Measurements from ENCODE around the gene ABCB10.
A peak's percentile ranks its signal among the peaks of the same experiment; 100 is the strongest.
"Not testable (repeated sequence)": the region's sequence is repeated elsewhere in the genome, so short reads cannot be mapped to it uniquely, and the experiment has no call there.

Gene ABCB10

DNA sequence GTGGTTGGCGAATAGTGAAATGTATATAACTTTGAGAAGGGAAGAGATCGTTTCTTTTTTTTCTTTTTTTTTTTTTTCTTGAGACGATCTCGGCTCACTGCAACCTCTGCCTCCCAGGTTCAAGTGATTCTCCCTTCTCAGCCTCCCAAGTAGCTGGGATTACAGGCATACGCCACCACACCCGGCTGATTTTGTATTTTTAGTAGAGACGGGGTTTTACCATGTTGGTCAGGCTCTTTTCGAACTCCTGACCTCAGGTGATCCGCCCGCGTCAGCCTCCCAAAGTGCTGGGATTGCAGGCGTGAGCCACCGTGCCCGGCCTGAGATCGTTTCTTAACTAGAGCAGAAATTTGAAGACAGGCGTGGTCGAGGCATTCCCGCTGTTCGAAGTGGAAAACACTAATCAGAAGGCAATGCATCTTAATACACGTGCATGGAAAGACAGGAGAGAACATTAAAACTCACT, 862 bp upstream of the ABCB10 start:
- H3K27ac ChIP-seq (ENCODE audit: low read length): peak overlapping the region; percentile 55
- not testable (repeated sequence) for H3K36me3 ChIP-seq (ENCODE audit: insufficient read depth, low read length); H3K27me3 ChIP-seq (ENCODE audit: insufficient read depth, low read length, poor library complexity); H4K20me1 ChIP-seq (ENCODE audit: insufficient read depth, low read length); ATAC-seq (ENCODE audit: insufficient read depth, low read depth); H3K9me3 ChIP-seq (ENCODE audit: insufficient read depth, low read length, severe bottlenecking); DNase-seq
- H3K4me2 ChIP-seq (ENCODE audit: insufficient read depth, low read length): peak overlapping the region; percentile 83
- H3K9ac ChIP-seq (ENCODE audit: low read depth, low read length): peak overlapping the region; percentile 84
- H3K4me3 ChIP-seq (ENCODE audit: low read depth in 1 of 2, low read length in 2 of 2): peak overlapping the region; percentile 21 to 72; a peak in 3 of 4 replicates
- peaks cover 43% of the 10 kb centered on the region for H3K79me2 ChIP-seq (ENCODE audit: insufficient read depth, low read length)
- peaks cover 44% of the 10 kb centered on the region for H3K4me1 ChIP-seq (ENCODE audit: insufficient read depth, low read length)
- peak overlapping the region; percentile 88 for H2AFZ ChIP-seq (ENCODE audit: low read depth, low read length)

DNA sequence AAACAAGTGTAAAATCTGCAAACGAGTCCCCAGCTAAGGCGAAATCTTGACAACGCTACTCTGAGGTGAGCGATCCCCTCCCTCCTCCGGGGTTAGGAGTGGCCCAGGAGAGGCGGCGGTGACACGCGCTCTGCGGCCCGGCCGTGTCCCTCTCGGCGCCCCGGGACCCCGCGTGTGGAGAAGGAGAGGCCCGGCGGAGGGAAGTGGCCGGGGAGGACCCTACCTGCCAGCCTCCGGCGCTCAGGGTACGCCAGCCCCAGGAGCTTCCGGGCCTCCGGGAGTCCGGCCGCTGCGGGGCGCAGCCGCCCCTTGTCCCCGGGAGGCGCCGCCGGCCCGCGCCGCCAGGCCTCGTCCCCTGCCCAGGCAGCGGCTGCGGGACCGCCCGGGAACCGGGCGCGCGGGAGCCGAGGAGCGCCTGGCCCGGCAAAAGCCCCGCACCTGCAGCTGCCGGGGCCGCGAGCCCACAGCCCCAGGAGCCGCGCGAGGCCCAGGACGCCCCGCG, 543 bp downstream of the ABCB10 start:
- Histone ChIP-seq H3K79me2 (ENCODE audit: insufficient read depth, low read length) (peaks cover 56% of the 10 kb centered on the region), H3K4me3 (ENCODE audit: low read depth in 1 of 2, low read length in 2 of 2) (peak overlapping the region; percentile 38 to 72; a peak in 3 of 4 replicates), H3K4me1 (ENCODE audit: insufficient read depth, low read length) (peaks cover 44% of the 10 kb centered on the region), H2AFZ (ENCODE audit: low read depth, low read length) (peak overlapping the region; percentile 88), H3K9me3 (ENCODE audit: insufficient read depth, low read length, severe bottlenecking) (no peaks in the 10 kb centered on the region), H3K4me2 (ENCODE audit: insufficient read depth, low read length) (peak overlapping the region; percentile 83), H4K20me1 (ENCODE audit: insufficient read depth, low read length) (peaks cover 14% of the 10 kb centered on the region), H3K9ac (ENCODE audit: low read depth, low read length) (peak overlapping the region; percentile 84), H3K27me3 (ENCODE audit: insufficient read depth, low read length, poor library complexity) (no peaks in the 10 kb centered on the region), H3K36me3 (ENCODE audit: insufficient read depth, low read length) (peaks cover 4% of the 10 kb centered on the region), H3K27ac (ENCODE audit: low read length) (peak overlapping the region; percentile 73)
- DNase-seq (peak; percentile 45), ATAC-seq (ENCODE audit: insufficient read depth, low read depth) (peak; percentile 18)
- TF ChIP-seq, protein P1, sequence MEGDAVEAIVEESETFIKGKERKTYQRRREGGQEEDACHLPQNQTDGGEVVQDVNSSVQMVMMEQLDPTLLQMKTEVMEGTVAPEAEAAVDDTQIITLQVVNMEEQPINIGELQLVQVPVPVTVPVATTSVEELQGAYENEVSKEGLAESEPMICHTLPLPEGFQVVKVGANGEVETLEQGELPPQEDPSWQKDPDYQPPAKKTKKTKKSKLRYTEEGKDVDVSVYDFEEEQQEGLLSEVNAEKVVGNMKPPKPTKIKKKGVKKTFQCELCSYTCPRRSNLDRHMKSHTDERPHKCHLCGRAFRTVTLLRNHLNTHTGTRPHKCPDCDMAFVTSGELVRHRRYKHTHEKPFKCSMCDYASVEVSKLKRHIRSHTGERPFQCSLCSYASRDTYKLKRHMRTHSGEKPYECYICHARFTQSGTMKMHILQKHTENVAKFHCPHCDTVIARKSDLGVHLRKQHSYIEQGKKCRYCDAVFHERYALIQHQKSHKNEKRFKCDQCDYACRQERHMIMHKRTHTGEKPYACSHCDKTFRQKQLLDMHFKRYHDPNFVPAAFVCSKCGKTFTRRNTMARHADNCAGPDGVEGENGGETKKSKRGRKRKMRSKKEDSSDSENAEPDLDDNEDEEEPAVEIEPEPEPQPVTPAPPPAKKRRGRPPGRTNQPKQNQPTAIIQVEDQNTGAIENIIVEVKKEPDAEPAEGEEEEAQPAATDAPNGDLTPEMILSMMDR (IDR thresholded peaks at IDR 0.05; ENCODE audit: borderline replicate concordance, extremely low read depth, low read length, poor library complexity, severe bottlenecking): peak; percentile 19
- TF ChIP-seq EZH2 (IDR thresholded peaks at IDR 0.05; ENCODE audit: borderline replicate concordance, low read depth, low read length, severe bottlenecking): no peak

DNA sequence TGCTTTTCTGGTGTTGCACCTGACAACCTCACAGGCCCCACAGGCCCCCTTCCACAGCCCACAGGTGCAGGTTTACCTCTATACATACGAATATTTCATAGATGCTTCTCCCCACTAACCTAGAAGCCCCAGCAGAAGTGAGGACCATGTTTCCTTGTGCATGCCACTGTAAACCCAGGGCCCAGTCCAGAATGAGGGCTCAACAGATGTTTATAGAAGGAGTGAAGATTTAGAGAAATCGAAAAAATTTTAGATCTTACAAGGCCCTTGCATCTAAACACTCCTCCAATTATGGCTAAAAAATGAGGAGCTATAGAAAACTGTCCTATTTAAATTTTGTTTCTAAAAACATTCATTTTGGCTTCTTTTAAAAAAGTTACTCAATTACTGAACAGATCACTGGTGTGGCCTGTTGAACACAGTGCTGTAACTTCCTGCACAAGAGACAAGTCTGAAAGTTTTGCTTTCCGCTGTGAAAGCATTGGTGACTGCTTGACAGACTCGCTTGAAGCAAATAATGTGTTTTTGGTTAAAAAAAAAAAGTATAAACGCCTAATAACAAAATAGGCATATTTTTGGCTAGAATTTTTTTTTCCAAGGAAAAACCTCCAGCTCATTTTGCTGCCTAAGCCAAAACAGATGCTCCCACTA, 1.2 kb downstream of the ABCB10 start:
- Histone ChIP-seq H3K4me3 (ENCODE audit: low read depth in 1 of 2, low read length in 2 of 2) (peak overlapping the region; percentile 38 to 72; a peak in 3 of 4 replicates), H3K27me3 (ENCODE audit: insufficient read depth, low read length, poor library complexity) (no peaks in the 10 kb centered on the region), H3K27ac (ENCODE audit: low read length) (peak overlapping the region; percentile 73), H3K9ac (ENCODE audit: low read depth, low read length) (peak overlapping the region; percentile 84), H3K4me2 (ENCODE audit: insufficient read depth, low read length) (peak overlapping the region; percentile 83), H3K4me1 (ENCODE audit: insufficient read depth, low read length) (peaks cover 44% of the 10 kb centered on the region), H4K20me1 (ENCODE audit: insufficient read depth, low read length) (peaks cover 20% of the 10 kb centered on the region), H3K9me3 (ENCODE audit: insufficient read depth, low read length, severe bottlenecking) (no peaks in the 10 kb centered on the region), H3K79me2 (ENCODE audit: insufficient read depth, low read length) (peaks cover 63% of the 10 kb centered on the region), H2AFZ (ENCODE audit: low read depth, low read length) (peak overlapping the region; percentile 88), H3K36me3 (ENCODE audit: insufficient read depth, low read length) (peaks cover 4% of the 10 kb centered on the region)
- TF ChIP-seq, protein P1 (IDR thresholded peaks at IDR 0.05; ENCODE audit: borderline replicate concordance, extremely low read depth, low read length, poor library complexity, severe bottlenecking): no peak
- TF ChIP-seq EZH2 (IDR thresholded peaks at IDR 0.05; ENCODE audit: borderline replicate concordance, low read depth, low read length, severe bottlenecking): no peak
- ATAC-seq (ENCODE audit: insufficient read depth, low read depth): no peak
- DNase-seq: peak; percentile 25

DNA sequence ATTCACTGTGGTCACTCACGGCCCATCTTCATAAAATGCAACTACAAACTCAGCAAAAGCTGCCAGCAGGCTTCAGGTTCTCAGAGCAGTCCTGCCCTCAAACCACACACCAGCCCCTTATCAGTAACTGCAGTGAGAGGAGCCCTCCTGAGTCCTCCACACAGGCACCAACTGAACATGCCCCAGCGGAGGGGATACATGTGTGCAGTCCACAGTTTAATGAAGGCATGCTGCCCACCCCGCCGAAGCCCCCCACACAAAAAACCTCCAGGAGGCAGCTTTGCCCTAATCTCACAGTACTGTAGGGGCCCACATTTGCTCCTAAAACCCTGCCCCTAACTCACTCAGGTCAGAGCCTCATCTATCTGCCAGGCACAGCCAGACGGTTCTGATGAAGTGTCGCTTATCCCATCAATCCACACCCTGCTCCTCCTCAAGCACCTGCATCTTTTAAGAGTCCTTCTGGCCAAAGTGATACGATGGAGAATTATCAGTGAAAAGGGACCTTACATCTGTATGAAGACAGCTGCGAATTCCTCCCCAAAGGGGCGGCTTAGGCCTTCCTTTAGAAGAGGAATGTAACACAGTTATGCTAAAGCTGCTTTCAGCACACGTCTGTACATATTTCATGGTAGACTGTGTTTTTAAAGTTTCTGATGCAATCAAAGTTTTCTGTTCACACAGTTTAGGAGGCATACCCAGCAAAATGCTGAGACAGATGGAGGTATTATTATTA, 3.5 kb downstream of the ABCB10 start:
- Histone ChIP-seq H3K36me3 (ENCODE audit: insufficient read depth, low read length) (peaks cover 4% of the 10 kb centered on the region), H4K20me1 (ENCODE audit: insufficient read depth, low read length) (peaks cover 25% of the 10 kb centered on the region), H3K9ac (ENCODE audit: low read depth, low read length) (no peak overlapping the region), H3K79me2 (ENCODE audit: insufficient read depth, low read length) (peaks cover 86% of the 10 kb centered on the region), H3K4me1 (ENCODE audit: insufficient read depth, low read length) (peaks cover 42% of the 10 kb centered on the region), H3K9me3 (ENCODE audit: insufficient read depth, low read length, severe bottlenecking) (no peaks in the 10 kb centered on the region), H3K4me3 (ENCODE audit: low read depth in 1 of 2, low read length in 2 of 2) (no peak overlapping the region), H3K27ac (ENCODE audit: low read length) (no peak overlapping the region), H2AFZ (ENCODE audit: low read depth, low read length) (no peak overlapping the region), H3K4me2 (ENCODE audit: insufficient read depth, low read length) (peak overlapping the region; percentile 29; the same call in 1 of the 2 replicates), H3K27me3 (ENCODE audit: insufficient read depth, low read length, poor library complexity) (no peaks in the 10 kb centered on the region)
- TF ChIP-seq, protein P1 (IDR thresholded peaks at IDR 0.05; ENCODE audit: borderline replicate concordance, extremely low read depth, low read length, poor library complexity, severe bottlenecking): no peak
- TF ChIP-seq EZH2 (IDR thresholded peaks at IDR 0.05; ENCODE audit: borderline replicate concordance, low read depth, low read length, severe bottlenecking): no peak
- DNase-seq (peak; percentile 16), ATAC-seq (ENCODE audit: insufficient read depth, low read depth) (no peak)

Measured in DND-41 (cell line).